Spleen (tissue), 7 donors: ENCODE data around the gene OTOG.

Experiments
- POLR2A ChIP-seq, 3 donors: fragments of 450-650 bp; IDR thresholded peaks; one replicate each; pipeline ENCODE4 v1.5.1; 2017; ENCODE audit warnings: antibody characterized with exemption in 3 of 3, mild to moderate bottlenecking in 1 of 3
- POLR2AphosphoS5 ChIP-seq, 3 donors: sonication (generic); formaldehyde crosslinking; IDR thresholded peaks; one replicate each; pipeline ENCODE4 v1.5.1; 2017; ENCODE audit warnings: antibody characterized with exemption in 3 of 3
- TF ChIP-seq, protein P1 (sequence below), 11 experiments: fragments of 200-600 bp in 7 of 11; fragments of 450-650 bp in 4 of 11; sonication (generic) in 4 of 11; IDR thresholded peaks in 8 of 11; conservative IDR thresholded peaks in 3 of 11; 1 replicate in 7 of 11; 2 replicates in 4 of 11; pipeline versions ENCODE4 v1.4.0 to v1.8.0; 2016 to 2021; ENCODE audit warnings: antibody characterized with exemption in 11 of 11, inconsistent platforms in 4 of 11, mild to moderate bottlenecking in 1 of 11
- donor health status: DM: no; HTN: no; CAD: no; lungs with moderate emphysema.
- donor health status: DM: no; HTN: no; CAD: no.
- donor health status: DM: no; HTN: no; CAD: no.

DNA sequence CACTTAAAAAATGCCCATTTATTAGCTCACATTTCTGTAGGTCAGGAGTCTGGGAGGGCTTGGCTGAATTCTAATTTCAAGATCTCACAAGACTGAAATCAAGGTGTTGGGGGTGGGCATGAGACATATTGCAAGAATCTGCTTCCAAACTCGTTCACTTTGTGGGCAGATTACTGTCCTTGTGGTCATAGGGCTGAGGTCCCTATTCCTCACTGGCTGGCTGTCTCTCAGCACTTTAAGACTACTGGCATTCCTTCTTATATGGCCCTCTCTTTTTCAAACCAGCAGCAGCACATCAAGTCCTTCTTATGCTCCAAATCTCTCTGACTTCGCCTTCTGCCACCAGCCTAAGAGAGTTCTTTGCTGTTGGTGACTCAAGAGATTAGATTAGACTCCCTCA, 144.5 kb downstream of the OTOG start:
- TF ChIP-seq, protein P1, sequence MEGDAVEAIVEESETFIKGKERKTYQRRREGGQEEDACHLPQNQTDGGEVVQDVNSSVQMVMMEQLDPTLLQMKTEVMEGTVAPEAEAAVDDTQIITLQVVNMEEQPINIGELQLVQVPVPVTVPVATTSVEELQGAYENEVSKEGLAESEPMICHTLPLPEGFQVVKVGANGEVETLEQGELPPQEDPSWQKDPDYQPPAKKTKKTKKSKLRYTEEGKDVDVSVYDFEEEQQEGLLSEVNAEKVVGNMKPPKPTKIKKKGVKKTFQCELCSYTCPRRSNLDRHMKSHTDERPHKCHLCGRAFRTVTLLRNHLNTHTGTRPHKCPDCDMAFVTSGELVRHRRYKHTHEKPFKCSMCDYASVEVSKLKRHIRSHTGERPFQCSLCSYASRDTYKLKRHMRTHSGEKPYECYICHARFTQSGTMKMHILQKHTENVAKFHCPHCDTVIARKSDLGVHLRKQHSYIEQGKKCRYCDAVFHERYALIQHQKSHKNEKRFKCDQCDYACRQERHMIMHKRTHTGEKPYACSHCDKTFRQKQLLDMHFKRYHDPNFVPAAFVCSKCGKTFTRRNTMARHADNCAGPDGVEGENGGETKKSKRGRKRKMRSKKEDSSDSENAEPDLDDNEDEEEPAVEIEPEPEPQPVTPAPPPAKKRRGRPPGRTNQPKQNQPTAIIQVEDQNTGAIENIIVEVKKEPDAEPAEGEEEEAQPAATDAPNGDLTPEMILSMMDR (IDR thresholded peaks at IDR 0.05 in 8 of 11, conservative IDR thresholded peaks at IDR 0.05 in 3 of 11): no peak
- TF ChIP-seq POLR2AphosphoS5 (IDR thresholded peaks at IDR 0.05) (no peak), POLR2A (IDR thresholded peaks at IDR 0.05) (no peak)
